Measurements from ENCODE around the gene NEU4. TPM values are rescaled to one million over a fixed set of nuclear protein-coding genes. Genes with fewer than 3 reads are reported as not detected.
A peak's percentile ranks its signal among the peaks of the same experiment; 100 is the strongest.
"Not testable (repeated sequence)": the region's sequence is repeated elsewhere in the genome, so short reads cannot be mapped to it uniquely, and the experiment has no call there.

Gene NEU4
- total RNA-seq, 1 experiment from 2014 or later = not detected

- DNase-seq (ENCODE audit: low read depth) = no peak
Observed at GRCh38 chr2:241798631-241799521, 10.1 kb upstream of the NEU4 start.

- no peak for DNase-seq (ENCODE audit: low read depth)
Observed at GRCh38 chr2:241799522-241800197, 9.3 kb upstream of the NEU4 start.

GRCh38 chr2:241800198-241800903 lies 8.6 kb upstream of the NEU4 start:
- not testable (repeated sequence) for DNase-seq (ENCODE audit: low read depth)

- DNase-seq (ENCODE audit: low read depth) = no peak
Observed at GRCh38 chr2:241801611-241802420, 7.2 kb upstream of the NEU4 start.

GRCh38 chr2:241802421-241803318 lies 6.3 kb upstream of the NEU4 start:
- no peak for DNase-seq (ENCODE audit: low read depth)

- DNase-seq (ENCODE audit: low read depth) = peak; percentile 25
Observed at GRCh38 chr2:241803387-241804325, 5.3 kb upstream of the NEU4 start.

GRCh38 chr2:241804326-241805229 lies 4.4 kb upstream of the NEU4 start:
- DNase-seq (ENCODE audit: low read depth) = no peak

GRCh38 chr2:241806217-241806616 lies 2.8 kb upstream of the NEU4 start:
- not testable (repeated sequence) for DNase-seq (ENCODE audit: low read depth)

GRCh38 chr2:241808051-241808720 lies 807 bp upstream of the NEU4 start:
- DNase-seq (ENCODE audit: low read depth) = no peak

GRCh38 chr2:241809383-241810306 lies 652 bp downstream of the NEU4 start:
- no peak for DNase-seq (ENCODE audit: low read depth)

- DNase-seq (ENCODE audit: low read depth) = no peak
Observed at GRCh38 chr2:241810307-241811200, 1.6 kb downstream of the NEU4 start.

GRCh38 chr2:241811201-241811951 lies 2.4 kb downstream of the NEU4 start:
- no peak for DNase-seq (ENCODE audit: low read depth)

- DNase-seq (ENCODE audit: low read depth) = no peak
Observed at GRCh38 chr2:241811952-241812729, 3.1 kb downstream of the NEU4 start.

Data from LHCN-M2 (cell line).